Inferior parietal cortex (tissue), 1 donor: ENCODE measurements around the gene ARHGAP44.

Experiments
- DNase-seq: peaks from one replicate; pipeline ENCODE4 v3.0.0-alpha.2; 2016; ENCODE audit errors: extremely low spot score

The ARHGAP44 gene

DNA sequence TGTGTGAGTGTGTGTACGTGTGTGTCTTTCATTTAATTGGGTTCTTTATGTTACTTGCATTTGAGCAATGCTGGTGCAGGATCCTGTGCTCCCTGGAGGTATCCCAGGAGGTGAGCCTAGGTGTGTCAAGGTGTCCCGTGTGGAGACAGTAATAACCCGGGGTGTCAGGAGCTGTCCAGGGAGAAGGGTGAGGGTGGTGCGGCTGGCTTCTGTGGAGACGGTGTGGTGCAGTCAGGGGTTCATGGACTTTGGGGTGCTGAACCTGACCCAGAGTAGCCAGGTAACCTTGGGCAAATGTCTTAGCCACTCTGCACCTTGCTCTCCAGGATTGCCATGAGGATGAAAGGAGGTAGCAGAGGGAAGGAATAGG, 235.9 kb downstream of the ARHGAP44 start:
- no peak for DNase-seq

DNA sequence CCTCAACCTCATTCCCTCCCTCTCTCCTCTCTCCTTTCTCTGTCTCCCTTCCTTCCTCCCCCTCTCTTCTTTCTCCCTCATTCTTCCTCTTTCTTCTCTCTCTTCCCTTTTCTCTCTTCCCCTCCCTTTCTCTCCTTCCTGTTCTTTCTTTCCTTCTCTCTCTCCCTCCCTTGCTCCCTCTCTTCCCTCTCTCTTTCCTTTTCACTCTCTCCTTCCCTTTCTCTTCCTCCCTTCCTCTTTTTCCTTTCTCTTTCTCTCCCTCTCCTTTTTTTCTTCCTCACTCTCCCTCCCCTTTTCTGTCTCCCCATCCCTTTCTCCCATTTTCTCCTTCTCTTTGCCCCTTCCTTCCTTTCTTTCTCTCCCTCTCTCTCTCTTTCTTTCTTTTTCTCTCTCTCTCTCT, 236.4 kb downstream of the ARHGAP44 start:
- no peak for DNase-seq

DNA sequence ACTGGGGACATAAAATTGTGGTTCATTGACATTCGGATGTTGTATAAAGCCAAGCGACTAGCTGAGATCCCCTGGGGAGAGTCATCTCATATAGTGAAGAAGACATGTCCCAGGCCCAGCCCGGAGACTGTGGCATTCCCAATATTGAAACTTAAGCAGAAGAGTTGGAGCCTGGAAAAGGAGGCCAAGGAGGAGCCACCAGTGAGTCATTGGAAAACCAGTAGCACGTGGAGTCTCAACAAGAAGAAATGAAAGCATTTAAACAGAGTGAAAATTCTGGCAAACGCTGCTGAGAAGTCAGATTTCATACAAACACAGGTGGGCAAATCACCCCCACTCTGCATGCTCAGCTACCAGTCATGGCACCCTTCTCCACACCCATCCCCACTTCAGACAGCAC, 237.9 kb downstream of the ARHGAP44 start:
- no peak for DNase-seq

DNA sequence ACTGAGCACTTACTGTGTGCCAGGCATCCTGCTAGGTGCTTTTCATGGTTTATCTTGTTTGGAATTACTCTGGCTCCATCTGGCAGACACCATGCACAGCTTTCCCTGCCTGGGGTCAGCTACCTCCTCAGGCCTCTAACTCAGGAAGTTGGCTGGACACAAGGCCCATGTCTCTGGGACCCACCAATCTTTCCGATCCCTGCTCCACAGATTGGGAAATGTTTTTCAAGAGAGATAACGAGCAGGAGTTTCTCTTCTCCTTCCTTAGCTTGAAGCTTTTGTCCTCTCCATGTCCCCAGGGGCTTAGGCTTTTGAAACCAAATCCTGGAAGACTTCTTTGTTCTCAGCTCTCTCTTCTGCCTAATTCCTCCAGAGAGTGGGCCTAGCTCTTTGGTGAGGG, 240.0 kb downstream of the ARHGAP44 start:
- no peak for DNase-seq

GRCh38 chr17:13030056-13030455, 240.8 kb downstream of the ARHGAP44 start:
- DNase-seq: no peak

DNA sequence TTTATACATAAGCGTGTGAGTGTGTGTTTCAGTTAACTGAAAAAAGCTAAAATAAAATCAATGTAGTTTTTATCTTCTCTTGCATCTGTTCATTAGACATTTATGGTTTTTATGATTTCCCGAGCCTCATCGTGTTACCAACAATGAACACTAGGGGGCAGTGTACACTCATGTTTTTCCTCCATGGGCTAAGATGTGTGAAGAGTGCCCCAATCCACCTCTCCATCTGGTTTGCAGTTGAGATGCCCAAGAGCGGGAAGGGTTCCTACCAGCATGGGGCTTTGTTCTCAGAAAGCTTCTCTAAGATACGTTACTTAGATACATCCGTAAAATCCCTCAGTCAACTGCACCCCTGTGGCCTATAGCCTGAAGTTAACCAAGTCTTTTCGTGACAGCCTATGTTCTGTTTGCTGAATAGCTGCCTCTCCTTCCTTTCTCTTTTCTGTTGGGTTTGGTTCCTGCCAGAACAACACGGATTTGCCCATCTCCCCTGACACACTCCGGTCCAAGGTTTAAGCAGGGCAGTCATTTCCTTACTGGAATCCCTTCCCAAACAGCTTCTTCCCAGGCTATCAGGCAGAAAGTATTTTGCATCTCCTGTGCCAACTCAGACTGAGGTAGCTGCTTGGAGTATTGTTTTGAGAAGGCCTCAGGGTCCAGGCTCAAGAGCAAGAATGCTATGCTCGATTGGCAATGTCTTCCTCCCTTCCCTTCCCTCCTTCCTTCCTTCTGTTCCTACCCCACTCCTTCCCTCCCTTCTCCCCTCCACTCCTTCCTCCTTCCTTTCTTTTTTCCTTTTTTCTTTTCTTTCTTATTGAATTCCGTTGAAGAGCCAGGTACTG, 241.4 kb downstream of the ARHGAP44 start:
- peak; percentile 80 for DNase-seq

GRCh38 chr17:13031718-13032350, 242.5 kb downstream of the ARHGAP44 start:
- peak; percentile 49 for DNase-seq

GRCh38 chr17:13035420-13035819, 246.1 kb downstream of the ARHGAP44 start:
- DNase-seq: no peak

DNA sequence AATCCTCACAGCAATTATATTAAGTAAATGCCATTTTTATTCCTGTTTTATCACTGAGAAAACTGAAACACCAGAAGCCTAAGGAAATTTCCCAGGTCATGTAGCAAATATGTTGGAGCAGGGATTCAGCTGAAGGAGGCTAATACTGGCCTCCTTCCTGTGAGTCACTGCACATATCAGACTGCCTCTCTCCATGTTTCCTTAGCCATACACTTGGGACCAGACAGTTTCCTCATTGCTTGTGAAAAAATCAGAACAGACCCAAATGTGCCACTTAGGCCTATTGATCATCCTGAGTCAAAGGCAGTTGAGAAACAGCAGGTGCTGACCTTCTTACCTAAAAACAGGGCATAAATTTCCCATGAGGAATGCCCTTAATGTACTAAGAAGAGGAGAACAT, 247.5 kb downstream of the ARHGAP44 start:
- DNase-seq: no peak

GRCh38 chr17:13038931-13039665, 249.8 kb downstream of the ARHGAP44 start:
- no peak for DNase-seq
